Endothelial cell of hepatic sinusoid (primary cell): ENCODE results near the gene TMEM19.
"Not testable (repeated sequence)": the region's sequence is repeated elsewhere in the genome, so short reads cannot be mapped to it uniquely, and the experiment has no call there.

ENCODE experiments used
- in situ Hi-C: cut with HindIII; loops from 2 replicates; pipeline ENCODE4 v1.10.0; 2017; ENCODE audit warnings: low sequenced_read_pairs

Gene TMEM19

DNA sequence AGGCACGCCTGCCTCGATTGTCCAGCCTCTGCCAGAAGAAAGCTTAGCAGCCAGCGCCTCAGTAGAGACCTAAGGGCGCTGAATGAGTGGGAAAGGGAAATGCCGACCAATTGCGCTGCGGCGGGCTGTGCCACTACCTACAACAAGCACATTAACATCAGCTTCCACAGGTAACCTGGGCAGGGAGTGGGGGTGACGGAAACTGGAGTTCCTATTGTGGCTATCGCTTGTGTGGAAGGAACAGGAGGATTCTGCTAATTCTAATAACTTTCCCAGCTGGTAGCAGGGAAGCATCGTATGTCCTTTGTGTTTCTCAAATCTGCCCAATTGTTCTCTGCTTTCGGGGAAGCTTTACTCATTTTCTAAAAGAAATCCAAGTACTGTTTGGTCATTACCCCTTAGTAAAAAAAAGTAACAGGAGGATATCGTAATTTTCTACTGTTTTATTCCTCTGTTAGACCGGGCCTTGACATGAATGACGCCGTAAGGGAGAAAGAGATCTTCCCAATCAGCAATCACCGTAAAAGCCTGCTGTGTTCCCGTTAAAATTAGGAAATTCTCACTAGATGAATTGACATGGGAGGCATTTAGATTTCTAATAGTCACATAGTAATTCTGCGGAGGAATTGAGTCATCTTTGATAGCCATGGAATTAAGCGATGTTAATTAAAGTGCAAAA is 21.3 kb upstream of the TMEM19 start:
- in situ Hi-C loops = loop anchor here (5.0 kb wide), 2 partner anchors 53 to 83 kb away; no protein-coding TSS in a partner anchor

- in situ Hi-C loops = no loop called here
Observed at GRCh38 chr12:71665090-71665463, 20.8 kb upstream of the TMEM19 start.

- in situ Hi-C loops = no loop called here
Observed at GRCh38 chr12:71666259-71666658, 19.6 kb upstream of the TMEM19 start.

- in situ Hi-C loops = no loop called here
Observed at GRCh38 chr12:71671311-71671710, 14.6 kb upstream of the TMEM19 start.

GRCh38 chr12:71671816-71672215 is 14.1 kb upstream of the TMEM19 start:
- in situ Hi-C loops = no loop called here

- in situ Hi-C loops = no loop called here
Observed at GRCh38 chr12:71682466-71682865, 3.4 kb upstream of the TMEM19 start.

DNA sequence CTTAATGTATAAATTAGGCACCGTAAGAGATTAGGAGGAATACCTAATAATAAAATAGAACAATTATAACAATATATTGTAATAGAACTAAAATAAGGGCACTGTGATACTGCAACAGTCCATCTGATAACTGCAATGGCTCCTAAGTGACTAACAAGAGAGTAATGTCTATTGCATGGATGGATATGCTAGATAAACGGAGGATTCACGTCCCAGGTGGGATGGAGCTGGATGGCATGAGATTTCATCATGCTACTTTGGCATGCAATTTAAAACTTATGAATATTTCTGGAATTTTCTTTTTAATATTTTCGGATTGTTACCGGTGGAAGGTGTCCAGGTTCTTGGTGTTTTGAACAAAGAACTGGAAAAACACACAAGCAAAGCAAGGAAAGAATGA is 2.2 kb upstream of the TMEM19 start:
- in situ Hi-C loops = no loop called here

DNA sequence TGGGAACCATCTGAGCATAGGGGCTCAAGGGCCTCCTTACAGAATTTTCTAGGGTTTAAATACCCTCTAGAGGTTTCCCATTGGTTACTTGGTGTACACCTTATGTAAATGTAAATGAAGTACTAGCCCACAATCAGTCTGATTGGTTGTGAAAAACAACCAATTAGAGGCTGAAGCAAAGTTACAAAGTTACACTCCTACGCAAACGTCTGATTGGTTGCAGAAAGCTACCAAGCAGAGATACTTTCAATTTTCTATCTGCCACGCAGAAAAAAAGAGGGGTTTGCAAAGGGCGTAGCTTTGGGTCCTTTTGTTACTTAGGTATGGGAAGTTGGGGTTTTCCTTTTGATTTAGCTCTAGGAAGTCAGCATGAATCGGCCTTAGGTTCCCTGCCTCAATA is 1.8 kb upstream of the TMEM19 start:
- in situ Hi-C loops = no loop called here

DNA sequence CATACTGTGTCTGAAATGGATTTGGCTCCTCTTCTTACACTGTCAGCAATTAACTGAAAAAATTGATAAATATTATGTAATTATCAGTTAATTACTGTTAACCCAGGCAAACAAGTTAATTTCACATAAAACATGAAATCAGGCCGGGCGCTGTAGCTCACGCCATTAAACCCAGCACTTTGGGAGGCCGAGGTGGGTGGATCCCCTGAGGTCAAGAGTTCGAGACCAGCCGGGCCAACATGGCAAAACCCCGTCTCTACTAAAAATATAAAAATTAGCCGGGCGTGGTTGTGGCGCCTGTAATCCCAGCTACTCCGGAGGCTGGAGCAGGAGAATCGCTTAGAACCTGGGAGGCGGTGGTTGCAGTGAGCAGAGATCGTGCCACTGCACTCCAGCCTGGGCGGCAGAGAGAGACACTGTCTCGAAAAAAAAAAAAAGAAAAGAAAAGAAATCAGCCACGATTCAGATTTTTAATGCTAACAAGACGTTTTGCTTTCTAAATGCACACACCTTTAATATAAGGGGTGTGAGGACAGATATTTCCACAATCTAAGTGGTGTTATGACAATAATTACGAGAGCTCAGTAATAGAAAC is 473 bp upstream of the TMEM19 start:
- in situ Hi-C loops = no loop called here

- in situ Hi-C loops = no loop called here
Observed at GRCh38 chr12:71686658-71687025, 760 bp downstream of the TMEM19 start.

- in situ Hi-C loops = not testable (repeated sequence)
Observed at GRCh38 chr12:71687172-71687571, 1.3 kb downstream of the TMEM19 start.

DNA sequence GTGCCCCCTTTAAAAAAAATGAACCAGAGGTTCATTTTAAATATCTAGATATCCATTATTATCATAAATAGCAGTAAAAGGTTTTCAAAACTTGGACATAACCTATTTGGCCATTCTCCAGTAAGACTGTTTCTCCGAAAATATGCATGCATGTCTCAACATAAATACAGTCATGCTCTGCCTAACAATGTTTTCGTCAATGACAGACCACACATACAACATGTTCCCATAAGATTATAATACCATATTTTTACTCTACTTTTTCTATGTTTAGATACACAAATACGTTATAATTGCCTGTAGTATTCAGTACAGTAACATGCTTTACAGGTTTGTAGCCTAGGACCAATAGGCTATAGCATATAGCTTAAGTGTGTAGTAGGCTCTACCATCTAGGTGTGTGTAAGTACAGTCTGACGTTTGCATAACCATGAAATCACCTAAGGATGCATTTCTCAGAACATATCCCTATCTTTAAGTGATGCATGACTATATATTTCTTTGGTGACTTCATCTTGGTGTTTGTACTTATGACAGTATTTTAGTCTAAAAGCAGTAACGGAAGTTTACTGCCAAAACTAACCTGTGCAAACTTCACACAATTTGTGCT is 3.2 kb downstream of the TMEM19 start:
- in situ Hi-C loops = no loop called here

DNA sequence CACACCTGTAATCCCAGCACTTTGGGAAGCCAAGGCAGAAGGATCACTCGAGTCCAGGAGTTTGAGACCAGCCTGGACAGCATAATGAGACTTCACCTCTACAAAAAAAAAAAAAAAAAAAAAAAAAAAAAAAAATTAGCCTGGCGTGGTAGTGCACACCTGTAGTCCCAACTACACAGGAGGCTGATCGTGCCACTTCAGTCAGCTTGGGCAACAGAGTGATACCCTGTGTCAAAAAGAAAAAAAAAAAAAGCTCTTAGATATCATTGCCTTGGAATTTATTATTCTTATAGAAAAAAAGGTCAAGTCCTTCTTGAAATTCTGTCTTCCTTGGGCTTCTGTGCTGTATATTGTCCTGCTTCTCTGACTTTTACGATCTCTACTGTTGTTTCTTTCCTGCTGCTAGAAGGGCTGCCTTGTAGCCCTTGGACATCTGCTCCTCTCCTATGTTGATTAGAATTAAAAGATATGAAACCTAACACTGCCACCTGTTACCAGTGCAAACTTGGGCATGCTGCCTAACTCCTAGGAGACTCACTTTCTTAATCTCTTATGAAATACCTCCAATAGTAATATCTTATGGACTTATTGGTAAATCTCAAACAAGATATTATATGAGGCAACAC is 5.7 kb downstream of the TMEM19 start:
- in situ Hi-C loops = no loop called here

- in situ Hi-C loops = no loop called here
Observed at GRCh38 chr12:71693126-71693525, 7.2 kb downstream of the TMEM19 start.

- in situ Hi-C loops = not testable (repeated sequence)
Observed at GRCh38 chr12:71693651-71694050, 7.8 kb downstream of the TMEM19 start.

- in situ Hi-C loops = no loop called here
Observed at GRCh38 chr12:71694099-71694820, 8.4 kb downstream of the TMEM19 start.

- in situ Hi-C loops = no loop called here
Observed at GRCh38 chr12:71695782-71696181, 9.9 kb downstream of the TMEM19 start.

- in situ Hi-C loops = not testable (repeated sequence)
Observed at GRCh38 chr12:71702181-71702580, 16.3 kb downstream of the TMEM19 start.

- in situ Hi-C loops = no loop called here
Observed at GRCh38 chr12:71702590-71702989, 16.7 kb downstream of the TMEM19 start.

DNA sequence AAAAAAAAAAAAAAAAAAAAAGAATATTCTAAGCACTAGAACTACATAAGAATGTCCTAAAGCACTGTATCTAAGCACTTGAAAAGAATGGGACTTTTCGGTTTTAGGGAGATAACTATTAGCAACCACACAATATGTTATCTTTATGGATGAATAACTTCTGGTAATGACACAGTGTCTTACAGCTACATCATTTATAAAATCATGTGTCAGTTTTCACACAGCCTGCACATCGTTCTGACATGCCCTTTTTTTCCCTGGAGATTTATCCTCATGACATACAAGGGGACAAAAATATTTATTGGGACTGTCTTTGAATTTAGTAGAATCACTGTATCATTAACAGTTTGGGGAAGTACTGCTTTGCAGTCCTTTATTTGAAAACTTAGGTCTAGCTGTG is 17.3 kb downstream of the TMEM19 start:
- in situ Hi-C loops = no loop called here

DNA sequence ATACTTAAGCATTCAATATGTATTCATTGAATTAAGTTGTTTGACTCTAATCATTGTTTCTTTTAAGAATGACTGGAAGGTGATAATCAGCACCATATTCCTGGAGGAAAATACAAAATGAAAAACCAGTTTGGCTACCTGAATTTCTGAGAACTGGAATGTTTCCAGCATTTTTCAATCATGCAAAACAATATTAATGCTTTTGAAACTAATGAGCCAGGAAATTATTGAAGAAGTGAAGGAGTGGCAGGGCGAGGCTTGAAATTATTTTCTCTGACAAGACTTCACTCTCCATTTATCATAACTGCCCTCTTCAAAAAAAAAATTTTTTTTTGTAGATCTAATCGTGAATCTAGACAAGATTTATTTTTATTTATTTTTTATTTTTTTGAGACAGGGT is 19.0 kb downstream of the TMEM19 start:
- in situ Hi-C loops = no loop called here
